Ammon's horn (tissue), 1 donor: Measurements from ENCODE around the gene KCNAB2.
A peak's percentile ranks its signal among the peaks of the same experiment; 100 is the strongest.

Source experiments
- DNase-seq: peaks from one replicate; pipeline ENCODE4 v3.0.0-alpha.2; 2016; ENCODE audit warnings: low spot score

The KCNAB2 gene

DNA sequence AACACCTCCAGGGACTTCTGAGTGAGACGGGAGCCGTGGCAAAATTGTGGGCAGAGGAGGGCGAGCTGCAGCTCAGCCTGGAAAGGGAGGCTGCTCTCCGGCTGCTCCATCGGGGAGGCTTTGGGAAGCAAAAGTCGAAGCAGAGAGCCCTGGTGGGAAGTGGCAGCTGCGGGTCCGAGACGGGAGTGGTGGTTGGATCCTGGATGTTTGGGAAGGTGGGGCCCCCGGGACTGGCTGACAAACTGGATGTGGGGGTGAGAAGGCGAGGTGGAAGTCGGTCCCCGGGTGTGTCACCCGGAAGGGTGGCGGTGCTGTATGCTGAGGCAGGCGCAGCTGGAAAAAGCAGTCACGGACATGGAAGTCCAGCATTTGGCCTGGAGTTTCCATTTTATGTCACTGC lies 52.1 kb downstream of the KCNAB2 start:
- DNase-seq: no peak

DNA sequence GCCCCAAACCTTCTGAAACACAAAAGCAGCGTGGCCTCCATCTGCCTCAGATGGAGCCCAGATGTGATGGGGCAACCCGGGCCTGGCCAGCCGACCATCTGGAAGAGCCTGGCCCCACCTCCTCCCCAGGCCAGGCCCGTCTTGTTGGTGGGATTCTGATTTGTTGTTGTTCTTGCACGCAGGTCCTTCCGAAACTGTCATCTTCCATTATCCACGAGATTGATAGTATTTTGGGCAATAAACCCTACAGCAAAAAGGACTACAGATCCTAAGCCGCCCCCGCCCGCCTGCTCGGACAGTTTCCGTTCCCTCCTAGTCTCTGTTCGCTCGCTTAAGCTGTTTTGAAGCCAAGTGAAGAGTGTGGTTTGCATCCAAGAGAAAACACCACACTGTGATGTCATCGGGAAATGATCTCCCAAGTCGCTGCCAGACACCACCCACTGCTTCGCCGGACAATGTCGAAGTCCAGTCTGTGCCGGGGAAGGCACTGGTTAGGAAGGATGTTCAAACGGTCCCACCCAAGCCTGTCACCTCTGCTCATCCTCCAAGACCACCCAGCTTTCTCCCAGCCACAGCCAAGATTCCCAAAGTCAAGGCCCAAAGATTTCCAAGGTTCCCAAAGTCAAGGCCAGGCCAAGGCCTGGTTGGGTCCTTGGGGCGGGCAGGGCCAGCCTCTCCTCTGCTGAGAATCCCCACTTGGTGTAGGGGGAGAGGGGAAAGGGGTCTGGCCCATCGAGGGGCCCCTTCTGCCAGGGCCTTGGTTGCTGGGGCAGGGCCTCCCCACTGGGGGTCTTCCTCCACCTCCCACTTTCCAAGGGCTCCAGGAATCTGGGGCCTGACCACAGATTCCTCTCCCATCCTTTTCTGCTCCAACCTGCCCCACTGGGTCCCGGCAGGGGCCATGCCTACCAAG lies 52.9 kb downstream of the KCNAB2 start:
- peak; percentile 44 for DNase-seq

DNA sequence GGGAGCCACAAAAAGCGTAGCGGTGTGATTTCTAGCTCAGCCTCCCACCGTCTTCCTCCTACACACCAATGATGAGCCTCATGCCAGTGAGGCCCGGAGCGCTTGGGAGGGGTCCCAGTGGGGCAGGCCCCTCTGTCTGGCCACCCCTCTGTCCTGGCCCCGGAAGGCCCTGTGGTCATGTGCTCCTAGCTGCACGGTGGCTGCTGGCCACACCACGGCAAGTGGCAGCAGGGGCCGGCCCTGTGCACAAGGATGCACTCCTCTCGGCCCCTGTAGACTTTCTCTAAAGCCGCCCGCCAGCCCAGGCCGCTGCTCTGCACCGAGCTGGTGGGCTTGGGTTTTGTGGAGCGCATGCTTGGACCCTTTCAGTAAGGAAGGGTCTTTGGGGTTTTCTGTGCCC lies 53.6 kb downstream of the KCNAB2 start:
- DNase-seq: no peak

DNA sequence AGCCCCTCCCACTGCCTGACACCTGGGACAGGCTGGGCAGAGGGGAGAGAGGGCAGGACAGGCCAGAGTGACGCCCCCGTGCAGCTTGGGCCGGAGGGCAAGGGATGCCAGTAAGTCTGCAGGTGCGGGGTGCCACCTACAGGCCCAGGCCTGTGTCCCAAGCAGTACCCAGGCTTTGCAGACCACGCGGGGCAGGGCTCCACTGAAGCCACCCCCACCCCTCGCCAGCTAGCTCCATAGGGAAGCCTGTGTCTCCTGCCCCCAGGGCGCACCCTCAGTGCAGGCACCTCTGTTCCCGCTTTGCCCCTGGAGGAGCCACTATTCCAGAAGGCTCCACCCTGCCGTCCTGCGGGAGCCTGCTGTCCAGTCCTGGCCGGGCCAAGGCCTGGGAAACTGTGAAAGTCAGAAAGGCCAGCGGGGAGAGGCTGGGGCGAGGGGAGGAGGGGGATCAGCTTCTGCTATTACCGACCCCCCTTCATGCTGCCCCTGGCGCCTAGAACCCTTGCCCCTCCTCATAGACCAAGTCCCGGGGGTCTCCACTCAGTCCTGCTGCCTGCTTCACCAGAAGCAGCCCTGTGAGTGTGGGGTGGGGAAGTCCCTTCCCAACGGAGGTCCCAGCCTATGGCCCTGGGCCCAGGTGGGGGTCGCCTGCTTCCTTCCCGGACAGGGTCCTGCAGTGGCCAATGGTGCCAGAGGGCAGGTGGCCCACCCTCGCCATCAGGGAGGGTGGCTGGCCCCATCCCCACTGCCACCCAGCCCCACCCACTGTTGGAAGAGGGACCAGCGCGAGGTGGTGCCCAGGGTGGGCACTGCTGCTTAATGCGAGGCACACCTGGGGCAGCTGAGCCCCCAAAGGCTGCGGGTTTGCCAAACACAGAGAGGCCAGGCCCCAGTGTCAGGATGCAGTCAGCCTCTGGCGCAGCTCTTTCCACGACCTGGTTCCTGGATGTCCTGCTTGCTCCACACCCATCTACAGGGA lies 54.4 kb downstream of the KCNAB2 start:
- DNase-seq: no peak

DNA sequence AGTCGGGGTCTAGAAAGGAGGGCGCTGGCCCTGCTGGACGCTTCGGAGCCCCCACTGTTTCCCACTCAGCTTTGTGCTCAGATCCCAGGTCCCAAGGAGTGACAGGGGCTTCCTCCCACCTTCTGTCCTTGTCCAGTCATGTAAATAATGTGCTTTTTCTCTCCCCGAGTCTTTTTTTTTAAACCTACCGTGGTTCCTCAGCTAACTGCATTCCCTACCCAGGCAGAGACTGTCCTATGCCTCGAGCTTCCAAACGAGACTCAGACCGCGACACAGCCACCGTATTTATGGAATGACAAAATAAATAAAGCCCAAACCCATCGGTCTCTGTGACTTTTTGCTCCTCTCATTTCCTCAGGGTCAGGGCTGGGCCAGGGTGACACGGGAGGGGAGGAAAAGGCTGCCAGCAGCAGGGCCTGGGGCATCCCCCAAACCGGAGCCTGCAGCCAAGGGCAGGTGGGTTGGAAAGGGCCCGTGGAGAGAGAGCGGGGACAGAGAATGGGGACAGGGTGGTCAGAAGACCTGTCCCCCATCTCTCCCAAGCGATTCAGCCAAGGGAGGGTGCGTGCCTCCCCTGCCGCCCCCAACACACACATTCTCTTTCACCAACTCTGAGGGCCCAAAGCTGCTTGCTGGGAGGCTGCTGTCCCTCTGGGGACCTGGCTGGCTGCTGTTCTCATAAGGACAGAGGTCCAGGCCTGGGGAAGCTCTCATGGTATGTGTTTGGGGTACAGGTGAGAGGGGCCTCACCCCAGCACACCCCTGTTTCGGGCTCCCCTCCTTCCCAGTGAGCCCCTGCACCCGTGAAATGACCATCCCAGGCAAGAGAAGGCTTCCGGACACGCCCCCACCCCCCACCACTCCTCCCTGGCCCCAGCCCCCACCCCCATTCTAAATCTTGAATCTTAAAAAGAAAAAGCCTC lies 55.4 kb downstream of the KCNAB2 start:
- DNase-seq: no peak

DNA sequence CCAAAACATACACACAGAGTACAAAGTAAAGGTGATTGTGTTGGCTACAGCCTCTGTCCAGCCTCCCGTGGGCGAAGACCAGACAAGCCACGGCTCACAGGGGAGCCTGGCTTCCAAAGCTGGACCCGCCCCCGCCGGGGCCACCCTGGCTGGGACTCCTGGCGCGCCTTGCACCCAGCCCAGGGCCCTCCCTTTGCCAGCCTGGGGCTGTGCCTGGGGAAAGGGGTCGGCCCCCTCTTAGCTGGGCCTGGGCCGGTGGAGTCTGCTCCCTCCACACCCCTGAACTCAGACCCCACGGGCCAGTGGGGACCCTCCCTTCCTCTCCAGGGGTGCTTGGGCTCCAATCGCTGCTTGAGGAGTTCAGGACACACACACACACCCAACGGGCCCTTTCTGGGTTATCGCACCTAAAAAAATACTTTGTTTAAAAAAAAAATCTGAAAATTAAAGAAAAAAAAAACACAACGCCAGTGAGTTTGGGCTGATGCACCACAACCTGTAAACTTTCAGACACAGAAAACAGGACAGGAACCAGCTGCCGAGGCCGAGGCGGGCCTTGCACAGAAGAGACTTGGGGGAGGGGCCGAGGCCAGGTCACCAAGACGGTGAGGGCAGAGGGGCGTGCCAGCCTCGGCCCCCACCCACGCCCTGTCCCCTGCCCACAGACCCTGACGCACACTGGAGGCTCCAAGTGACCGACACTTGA lies 56.3 kb downstream of the KCNAB2 start:
- no peak for DNase-seq

DNA sequence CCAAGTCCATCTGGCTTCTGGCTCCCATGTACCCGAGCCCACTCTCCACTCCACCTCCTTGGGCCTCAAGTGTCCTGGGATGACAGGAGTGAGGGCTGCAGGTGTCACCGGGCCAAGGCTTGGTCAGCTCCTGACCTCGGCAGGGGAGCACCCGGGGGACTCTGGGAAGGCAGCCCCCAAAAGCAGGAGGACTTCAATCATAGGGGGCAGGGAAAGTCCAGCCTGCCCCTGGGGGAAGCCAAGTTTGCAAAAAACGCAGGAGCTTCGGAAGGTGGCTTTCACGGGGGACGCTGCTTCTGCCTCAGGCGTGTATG lies 56.8 kb downstream of the KCNAB2 start:
- no peak for DNase-seq

DNA sequence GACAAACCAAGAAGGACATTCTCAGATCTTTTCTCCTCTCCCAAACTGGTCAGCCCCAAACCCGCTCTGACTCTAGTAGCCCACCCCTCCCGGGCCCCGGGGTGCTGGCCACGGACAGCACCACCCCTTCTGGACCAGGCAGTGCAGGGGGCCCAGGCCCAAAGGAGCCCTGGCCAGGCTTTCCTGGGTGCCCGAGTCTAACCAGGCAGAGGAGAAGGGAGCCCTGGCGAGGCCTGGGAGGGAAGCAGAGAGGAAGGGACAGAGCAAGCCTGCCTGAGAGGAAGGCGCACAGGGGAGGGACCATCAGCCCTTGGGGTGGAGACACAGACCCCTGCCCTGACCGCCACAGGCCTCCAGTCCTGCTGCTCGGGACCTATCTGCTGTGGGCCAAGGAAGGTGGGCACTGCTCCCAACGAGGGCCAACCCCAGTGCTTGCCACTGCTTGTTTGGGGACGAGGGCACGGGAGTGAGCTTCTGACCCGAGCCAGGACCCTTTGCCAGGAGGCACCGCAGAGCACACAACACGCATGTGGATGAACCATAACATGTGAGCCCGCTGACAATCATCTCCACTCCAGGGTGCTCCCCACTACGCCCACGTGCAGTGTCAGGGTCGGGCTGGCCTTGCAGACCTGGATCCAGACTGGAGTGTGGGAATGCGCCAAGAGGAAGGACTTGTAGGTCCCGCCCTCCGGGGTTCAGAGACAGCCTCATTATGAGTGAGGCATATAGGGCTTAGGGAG lies 57.6 kb downstream of the KCNAB2 start:
- DNase-seq: no peak

DNA sequence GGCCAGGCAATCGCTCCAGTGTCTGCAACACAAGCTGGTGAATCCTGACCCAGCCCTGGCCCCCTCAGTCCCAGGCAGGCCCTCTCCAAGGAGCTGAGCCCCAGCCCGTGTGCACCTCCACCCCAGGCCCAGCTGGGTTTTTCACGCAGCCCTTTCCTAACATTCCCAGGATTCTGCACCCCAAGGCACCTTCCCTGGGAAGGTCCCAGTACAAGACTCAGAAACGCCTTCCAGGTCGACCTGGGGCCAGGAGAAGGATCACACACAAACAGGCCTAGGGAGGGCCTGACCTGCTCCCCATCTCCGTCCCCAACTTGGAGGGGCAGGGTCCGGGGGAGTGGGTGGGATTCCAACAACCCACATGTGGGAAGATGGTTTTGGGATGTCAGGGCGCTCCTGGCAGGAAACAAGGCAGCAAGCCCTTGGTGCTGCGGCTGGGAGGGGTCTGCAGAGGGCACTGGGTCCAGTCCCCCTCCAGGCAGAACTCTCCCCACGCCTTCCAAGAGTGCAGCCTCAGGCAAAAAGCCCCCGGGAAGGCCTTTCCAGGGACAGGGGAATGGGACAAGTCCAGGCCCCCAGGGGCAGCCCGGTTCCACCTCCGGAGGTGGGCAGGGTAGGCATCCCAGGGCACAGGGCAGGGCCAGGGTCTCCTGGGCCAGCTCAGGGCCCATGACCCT lies 58.3 kb downstream of the KCNAB2 start:
- DNase-seq: no peak

DNA sequence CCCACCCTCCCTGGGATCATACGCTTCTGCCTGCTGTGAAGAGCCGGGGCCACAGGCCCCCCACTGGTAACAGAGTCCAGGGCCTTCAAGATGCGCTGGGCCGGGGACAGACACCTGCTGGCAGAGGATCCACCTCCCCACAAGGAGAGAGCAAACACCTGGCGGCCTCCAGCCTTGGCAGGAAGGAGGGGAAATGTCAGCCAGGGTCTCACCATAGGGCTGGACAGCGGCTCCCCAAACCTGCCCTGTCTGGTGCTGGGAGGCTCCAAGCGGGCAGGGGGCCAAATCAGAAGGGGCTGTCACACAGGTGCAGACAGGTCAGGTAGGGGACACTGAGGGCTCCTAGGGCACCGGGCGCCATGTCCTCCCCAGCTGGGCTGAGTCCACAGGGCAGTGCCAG lies 58.9 kb downstream of the KCNAB2 start:
- DNase-seq: no peak

DNA sequence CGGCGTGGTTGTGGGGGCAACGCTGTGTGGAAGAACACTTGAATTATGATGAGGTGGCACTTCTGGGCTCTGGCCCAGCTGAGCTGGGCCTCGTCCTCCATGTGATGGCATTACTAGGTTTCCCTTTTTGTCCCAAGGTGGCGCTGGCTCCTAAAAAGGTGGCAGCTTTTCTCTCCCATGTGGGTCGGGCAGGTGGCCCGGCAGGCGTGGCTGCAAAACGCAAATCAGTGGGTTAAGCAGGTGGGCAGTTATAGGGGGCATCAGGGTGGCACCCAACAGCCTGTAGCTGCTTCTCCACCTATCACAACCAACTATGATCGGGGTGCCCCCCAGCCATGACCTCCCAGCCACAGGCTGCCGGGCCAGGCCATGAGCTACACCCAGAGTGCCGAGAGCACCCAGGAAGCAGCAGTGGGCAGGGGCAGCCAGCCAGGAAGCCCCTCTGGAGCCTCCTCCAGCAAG lies 59.6 kb downstream of the KCNAB2 start:
- DNase-seq: no peak

DNA sequence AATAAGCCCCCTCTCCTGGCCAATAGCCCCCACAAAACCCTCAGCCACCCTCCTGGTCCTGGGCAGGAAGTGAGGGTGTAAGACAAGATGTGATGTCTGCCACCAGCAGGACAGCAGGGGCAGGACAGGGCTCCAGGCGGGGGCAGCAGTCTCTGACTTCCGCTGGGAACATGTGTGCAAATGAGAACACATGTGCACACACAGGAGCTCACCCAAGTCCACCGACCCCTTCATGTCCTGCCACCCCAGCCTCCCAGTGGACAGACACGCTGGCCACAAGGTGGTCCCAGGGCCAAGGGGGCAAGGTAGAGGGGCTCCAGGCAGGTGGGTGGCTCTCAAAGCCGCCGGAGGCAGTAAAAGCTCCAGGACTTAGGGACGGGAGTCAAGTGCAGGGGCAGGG lies 60.1 kb downstream of the KCNAB2 start:
- no peak for DNase-seq

DNA sequence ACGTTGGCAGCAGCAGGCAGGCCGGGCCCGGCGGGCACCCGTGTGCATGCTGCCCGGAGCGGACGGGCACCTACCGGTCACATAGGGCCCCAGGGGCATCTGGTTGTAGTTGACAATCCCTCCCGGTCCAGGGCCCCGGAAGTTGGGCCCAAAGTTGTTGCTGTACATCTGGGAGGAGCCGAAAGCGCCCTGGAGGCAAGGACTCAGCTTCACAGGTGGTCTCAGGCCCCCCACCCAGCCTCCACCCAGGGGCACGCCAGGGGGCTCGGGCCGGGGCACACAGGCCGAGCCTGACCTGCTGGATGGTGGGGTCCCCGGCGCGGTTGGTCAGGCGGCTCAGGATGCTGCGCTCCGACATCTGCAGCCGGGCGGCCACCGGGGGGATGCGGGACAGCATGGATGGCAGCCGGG lies 60.6 kb downstream of the KCNAB2 start:
- DNase-seq: no peak

DNA sequence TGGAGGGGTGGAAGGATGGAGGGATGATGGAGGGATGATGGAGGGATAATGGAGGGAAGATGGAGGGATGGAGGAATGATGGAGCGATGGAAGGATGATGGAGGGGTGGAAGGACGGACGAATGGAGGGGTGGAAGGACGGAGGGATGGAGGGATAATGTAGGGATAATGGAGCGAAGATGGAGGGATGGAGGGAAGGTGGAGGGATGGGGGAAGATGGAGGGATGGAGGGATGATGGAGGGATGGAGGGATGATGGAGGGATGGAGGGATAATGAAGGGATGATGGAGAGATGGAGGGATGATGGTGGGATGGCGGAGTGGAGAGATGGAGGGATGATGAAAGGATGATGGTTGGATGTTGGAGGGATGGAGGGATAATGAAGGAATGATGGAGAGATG lies 61.3 kb downstream of the KCNAB2 start:
- DNase-seq: no peak

DNA sequence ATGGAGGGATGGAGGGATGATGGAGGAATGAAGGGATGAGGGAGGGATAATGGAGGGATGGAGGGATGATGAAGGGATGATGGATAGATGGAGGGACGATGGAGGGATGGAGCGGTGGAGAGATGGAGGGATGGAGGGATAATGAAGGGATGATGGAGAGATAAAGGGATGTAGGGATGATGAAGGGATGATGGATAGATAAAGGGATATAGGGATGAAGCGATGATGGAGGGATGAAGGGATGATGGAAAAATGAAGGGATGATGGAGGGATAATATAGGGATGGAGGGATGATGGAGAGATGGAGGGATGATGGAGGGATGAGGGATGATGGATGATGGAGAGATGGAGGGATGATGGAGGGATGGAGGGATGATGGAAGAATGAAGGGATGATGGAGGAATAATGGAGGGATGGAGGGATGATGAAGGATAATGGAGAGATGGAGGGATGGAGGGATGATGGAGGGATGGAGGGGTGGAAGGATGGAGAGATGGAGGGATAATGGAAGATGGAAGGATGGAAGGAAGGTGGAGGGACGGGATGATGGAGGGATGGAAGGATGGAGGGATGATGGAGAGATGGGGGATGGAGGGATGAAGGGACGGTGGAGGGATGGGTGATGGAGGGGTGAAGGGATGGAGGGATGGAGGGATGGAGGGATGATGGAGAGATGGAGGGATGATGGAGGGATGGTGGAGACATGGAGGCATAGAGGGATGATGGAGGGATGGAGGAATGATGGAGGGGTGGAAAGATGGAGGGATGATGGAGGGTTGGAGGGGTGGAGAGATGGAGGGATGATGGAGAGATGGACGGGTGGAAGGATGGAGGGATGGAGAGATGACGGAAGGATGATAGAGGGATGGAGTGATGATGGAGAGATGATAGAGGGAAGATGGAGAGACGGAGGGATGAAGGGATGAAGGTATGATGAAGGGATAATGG lies 62.0 kb downstream of the KCNAB2 start:
- no peak for DNase-seq

DNA sequence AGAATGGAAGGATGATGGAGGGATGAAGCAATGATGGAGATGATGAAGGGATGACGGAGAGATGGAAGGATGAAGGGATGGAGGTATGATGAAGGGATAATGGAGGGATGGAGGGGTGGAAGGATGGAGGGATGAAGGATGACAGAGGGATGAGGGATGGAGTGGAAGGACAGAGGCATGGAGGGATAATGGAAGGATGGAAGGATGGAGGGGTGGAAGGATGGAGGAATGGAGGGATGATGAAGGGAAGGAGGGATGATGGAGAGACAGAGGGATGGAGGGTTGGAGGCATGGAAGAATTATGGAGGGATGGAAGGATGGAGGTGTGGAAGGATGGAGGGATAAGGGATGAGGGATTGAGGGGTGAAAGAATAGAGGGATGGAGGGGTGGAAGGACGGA lies 62.8 kb downstream of the KCNAB2 start:
- no peak for DNase-seq

DNA sequence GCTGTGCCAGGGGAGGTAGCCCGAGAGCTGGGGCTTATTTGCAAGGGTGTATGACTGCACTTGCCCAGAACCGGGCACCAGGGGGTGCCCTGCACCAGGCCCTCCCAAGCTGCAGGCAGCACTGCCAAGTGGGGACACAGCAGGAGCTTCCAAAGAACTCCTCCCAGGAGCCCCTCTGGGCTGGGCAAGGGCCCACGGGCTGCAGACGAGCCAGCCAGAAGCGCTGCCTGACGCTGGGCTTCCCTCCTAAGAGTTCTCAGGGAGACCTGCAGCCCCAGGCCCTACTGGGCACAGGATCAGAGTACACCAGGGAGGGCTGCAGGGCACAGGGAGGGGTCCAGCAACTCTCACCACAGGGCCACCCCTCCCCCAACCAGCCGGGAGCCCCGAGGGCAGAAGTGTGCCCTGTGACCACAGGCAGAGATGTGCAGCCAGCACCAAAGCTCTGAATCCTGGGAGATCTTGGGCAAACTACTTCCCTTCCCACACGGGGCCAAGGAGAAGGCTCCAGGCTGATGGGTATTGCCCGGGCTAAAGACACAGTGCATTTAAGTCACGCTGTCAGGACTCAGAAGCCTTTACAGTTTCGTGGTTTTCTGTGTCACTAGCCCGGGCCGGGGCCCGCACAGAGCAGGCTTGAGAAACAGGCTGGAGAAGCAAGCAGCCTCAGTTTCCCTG lies 63.4 kb downstream of the KCNAB2 start:
- no peak for DNase-seq

DNA sequence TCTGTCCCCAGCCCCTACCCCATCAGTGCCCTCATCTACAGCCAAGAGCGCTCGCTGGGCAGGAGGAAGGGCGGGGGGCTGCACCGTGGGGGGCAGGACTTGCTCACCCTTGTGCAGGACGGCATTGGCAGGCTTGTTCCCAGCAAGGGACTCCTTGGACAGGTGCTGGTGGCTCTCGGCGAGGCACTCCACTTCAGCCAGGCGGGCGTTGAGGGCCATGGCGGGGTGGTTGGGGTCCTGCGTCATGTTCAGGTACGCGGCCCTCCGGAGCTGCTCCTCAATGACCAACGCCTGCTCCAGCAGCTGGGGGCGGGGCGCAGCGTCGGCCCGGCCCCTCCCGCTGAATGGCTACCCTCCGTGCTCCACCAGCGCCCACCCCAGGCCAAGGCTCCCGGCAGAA lies 64.0 kb downstream of the KCNAB2 start:
- no peak for DNase-seq
